Prostate gland (tissue), 2 donors: ENCODE data around the gene MICALL1. TPM values are rescaled to one million over a fixed set of nuclear protein-coding genes. Genes with fewer than 3 reads are reported as not detected.

Experiments
- DNase-seq: peaks from one replicate; pipeline ENCODE4 v3.0.0-alpha.2; 2019; ENCODE audit warnings: low spot score
- H3K27ac ChIP-seq, 2 donors: fragments of 200-600 bp; sonication (generic); 2 replicates each; pipeline ENCODE4 v1.5.1; 2017 to 2019
- H3K27me3 ChIP-seq: fragments of 200-600 bp; sonication (generic); replicated peaks from 2 replicates; pipeline ENCODE4 v1.5.1; 2019; ENCODE audit not compliant: insufficient read depth
- H3K36me3 ChIP-seq, 2 donors: fragments of 200-600 bp; sonication (generic); 1 replicate in 1 of 2; 2 replicates in 1 of 2; pipeline versions ENCODE4 v1.5.1 to v1.8.1; 2017 to 2019
- H3K4me1 ChIP-seq: fragments of 200-600 bp; sonication (generic); replicated peaks from 2 replicates; pipeline ENCODE4 v1.5.1; 2019
- H3K4me3 ChIP-seq, 2 donors: fragments of 200-600 bp; sonication (generic); 2 replicates each; pipeline ENCODE4 v1.5.1; 2017 to 2019
- H3K9me3 ChIP-seq: fragments of 200-600 bp; sonication (generic); 2 replicates; pipeline ENCODE4 v1.5.1; 2017
- POLR2A ChIP-seq: fragments of 450-650 bp; IDR thresholded peaks from one replicate; pipeline ENCODE4 v1.6.1; 2016; ENCODE audit warnings: antibody characterized with exemption, mild to moderate bottlenecking
- POLR2AphosphoS5 ChIP-seq: sonication (generic); formaldehyde crosslinking; IDR thresholded peaks from one replicate; pipeline ENCODE4 v1.6.1; 2017; ENCODE audit warnings: antibody characterized with exemption
- WGBS: methylation state at CpG from one replicate; pipeline ENCODE4 v1.1.5; 2018; 5-methylcytosine and 5-hydroxymethylcytosine counted together
- intact Hi-C: fragments of 100-400 bp; cut with DNase I; formaldehyde crosslinking; loops from one replicate; pipeline ENCODE4 v1.14.2; 2022
- total RNA-seq, 2 donors: library from RNA; depleted of rRNA; stranded (reverse); fragments of >200 nt; gene quantifications; one replicate each; pipeline ENCODE4 v1.1.0, GENCODE V29; 2016
- TF ChIP-seq, protein P1 (sequence below), 4 experiments: fragments of 200-600 bp in 2 of 4; fragments of 450-650 bp in 2 of 4; sonication (generic) in 2 of 4; IDR thresholded peaks; 1 replicate in 3 of 4; 2 replicates in 1 of 4; pipeline ENCODE4 v1.5.1; 2016 to 2019; ENCODE audit warnings: antibody characterized with exemption in 4 of 4, mild to moderate bottlenecking in 2 of 4, moderate library complexity in 2 of 4

Gene MICALL1
- total RNA-seq, 2 donors from 2014 or later, result 42.8 to 62.8 TPM

DNA sequence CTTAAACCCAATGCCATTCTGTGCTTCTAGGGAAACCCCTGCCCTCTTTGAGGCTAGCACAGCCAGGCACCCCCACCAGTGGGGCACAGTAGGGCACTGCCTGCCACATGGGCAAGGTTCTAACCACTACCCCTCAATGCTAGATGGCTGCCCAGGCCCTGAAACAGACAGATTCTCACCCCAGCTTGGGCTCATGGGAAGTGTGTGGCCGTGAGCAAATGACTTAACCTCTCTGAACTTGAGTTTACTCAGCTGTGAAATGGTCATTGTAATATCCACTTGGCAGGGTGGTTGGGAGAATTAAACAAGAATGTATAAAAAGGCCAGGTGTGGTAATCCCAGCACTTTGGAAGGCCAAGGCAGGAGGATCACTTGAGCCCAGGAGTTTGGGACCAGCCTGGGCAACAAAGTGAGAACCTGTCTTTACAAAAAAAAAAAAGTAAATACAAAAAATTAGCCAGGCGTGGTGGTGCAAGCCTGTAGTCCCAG, 24.9 kb downstream of the MICALL1 start:
- intact Hi-C loops, result no loop called here
- TF ChIP-seq, protein P1, sequence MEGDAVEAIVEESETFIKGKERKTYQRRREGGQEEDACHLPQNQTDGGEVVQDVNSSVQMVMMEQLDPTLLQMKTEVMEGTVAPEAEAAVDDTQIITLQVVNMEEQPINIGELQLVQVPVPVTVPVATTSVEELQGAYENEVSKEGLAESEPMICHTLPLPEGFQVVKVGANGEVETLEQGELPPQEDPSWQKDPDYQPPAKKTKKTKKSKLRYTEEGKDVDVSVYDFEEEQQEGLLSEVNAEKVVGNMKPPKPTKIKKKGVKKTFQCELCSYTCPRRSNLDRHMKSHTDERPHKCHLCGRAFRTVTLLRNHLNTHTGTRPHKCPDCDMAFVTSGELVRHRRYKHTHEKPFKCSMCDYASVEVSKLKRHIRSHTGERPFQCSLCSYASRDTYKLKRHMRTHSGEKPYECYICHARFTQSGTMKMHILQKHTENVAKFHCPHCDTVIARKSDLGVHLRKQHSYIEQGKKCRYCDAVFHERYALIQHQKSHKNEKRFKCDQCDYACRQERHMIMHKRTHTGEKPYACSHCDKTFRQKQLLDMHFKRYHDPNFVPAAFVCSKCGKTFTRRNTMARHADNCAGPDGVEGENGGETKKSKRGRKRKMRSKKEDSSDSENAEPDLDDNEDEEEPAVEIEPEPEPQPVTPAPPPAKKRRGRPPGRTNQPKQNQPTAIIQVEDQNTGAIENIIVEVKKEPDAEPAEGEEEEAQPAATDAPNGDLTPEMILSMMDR (IDR thresholded peaks at IDR 0.05), result no peak
- TF ChIP-seq POLR2A, result no peak
- TF ChIP-seq POLR2AphosphoS5, result no peak
- Histone ChIP-seq H3K27me3 (no peaks in the 10 kb centered on the region), H3K4me1 (peaks cover 17% of the 10 kb centered on the region), H3K27ac (no peak overlapping the region), H3K4me3 (no peak overlapping the region), H3K9me3 (no peaks in the 10 kb centered on the region), H3K36me3 (peaks cover 0 to 15% of the 10 kb centered on the region in 2 donors)
- 67% methylated on average over 2 of the region's 2 CpGs for WGBS
- no peak for DNase-seq

DNA sequence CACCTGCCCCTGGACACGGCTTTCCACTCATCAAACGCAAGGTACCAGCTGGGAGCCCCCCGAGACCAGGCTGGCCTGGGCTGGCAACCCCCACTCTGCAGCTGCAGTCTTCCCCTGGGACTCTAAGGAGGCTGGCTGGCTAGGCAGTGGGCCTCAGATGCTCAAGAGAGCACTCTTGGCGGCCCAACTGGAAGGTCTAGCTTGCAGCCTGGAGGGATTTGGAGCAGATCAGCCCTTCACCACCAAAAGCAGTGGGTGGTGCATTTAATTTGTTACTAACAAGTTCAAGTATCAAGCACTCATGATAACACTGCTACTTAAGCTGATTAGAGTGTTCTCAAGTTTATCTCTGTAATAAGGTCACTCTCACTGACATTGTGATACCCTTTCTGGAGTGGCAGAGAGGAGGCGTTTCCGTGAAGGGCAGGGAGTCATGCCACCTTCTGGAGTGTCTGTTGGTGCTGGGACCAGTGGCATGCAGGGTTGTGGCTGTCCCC, 25.8 kb downstream of the MICALL1 start:
- H3K27me3 ChIP-seq, result no peaks in the 10 kb centered on the region
- 79% methylated on average over 6 of the region's 6 CpGs for WGBS
- DNase-seq, result no peak
- intact Hi-C loops, result loop anchor here (1.0 to 2.0 kb wide), 2 partner anchors 25 to 43 kb away; partner anchors contain the start of gene MICALL1
- peaks cover 17% of the 10 kb centered on the region for H3K4me1 ChIP-seq
- no peak overlapping the region for H3K27ac ChIP-seq
- peaks cover 0 to 8% of the 10 kb centered on the region in 2 donors for H3K36me3 ChIP-seq
- H3K4me3 ChIP-seq, result no peak overlapping the region
- no peaks in the 10 kb centered on the region for H3K9me3 ChIP-seq
- TF ChIP-seq, protein P1 (IDR thresholded peaks at IDR 0.05), result no peak
- TF ChIP-seq POLR2AphosphoS5 (no peak), POLR2A (no peak)

DNA sequence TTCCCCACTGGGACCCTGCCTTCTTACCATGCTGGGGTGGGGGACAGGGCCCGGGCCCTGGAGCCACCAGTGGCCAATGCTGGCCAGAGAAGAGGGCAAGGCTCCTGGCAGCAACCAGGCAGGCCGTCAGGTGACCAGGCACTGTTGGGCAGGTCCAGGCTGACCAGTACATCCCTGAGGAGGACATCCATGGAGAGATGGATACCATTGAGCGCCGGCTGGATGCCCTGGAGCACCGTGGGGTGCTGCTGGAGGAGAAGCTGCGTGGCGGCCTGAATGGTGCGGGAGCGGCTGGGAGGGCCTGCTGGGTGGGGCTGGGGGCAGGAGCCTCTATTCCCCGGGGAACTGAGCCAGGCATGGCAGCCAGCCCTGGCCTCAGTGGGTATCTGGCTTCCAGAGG, 26.3 kb downstream of the MICALL1 start:
- H3K27ac ChIP-seq, result peak overlapping the region in 1 of 2 donors; percentile 64
- intact Hi-C loops, result loop anchor here (1.0 to 2.0 kb wide), 2 partner anchors 26 to 43 kb away; partner anchors contain the start of gene MICALL1
- no peak for DNase-seq
- no peaks in the 10 kb centered on the region for H3K27me3 ChIP-seq
- peaks cover 17% of the 10 kb centered on the region for H3K4me1 ChIP-seq
- TF ChIP-seq POLR2A (no peak), POLR2AphosphoS5 (no peak)
- TF ChIP-seq, protein P1 (IDR thresholded peaks at IDR 0.05), result no peak
- WGBS, result 86% methylated on average over 10 of the region's 10 CpGs
- no peaks in the 10 kb centered on the region for H3K9me3 ChIP-seq
- peaks cover 0 to 4% of the 10 kb centered on the region in 2 donors for H3K36me3 ChIP-seq
- H3K4me3 ChIP-seq, result no peak overlapping the region

DNA sequence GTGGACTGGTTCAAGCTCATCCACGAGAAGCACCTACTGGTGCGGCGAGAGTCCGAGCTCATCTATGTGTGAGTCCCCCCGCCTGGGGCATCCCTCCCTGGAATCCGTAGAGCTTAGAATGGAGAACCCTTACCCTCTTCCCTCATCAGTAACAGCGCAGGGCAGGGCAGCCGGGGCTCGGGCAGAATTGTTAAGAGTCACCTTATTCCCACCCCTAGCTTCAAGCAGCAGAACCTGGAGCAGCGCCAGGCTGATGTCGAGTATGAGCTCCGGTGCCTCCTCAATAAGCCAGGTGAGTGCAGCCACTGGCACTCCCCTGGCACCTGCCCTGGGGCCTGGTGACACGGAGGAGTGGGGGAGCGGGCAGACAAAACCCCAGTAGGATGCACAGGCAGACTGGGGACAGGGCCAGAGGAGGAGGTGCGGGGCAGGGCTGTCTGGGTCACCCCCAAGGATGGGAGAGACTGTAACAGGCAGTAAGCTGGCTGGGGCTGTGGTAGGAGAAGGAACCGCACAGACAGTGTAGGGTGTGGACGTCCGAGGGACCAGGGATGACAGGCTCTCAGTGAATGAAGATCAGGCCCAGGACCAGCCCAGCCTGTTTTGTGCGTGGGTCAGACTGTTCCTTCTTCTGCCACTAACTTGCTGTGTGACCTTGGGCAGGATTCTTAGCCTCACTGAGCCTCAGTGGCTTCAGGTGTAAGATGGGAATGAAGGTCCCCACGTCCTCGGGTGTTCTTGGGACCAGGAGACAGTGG, 26.9 kb downstream of the MICALL1 start:
- H3K9me3 ChIP-seq, result no peaks in the 10 kb centered on the region
- peaks cover 0 to 8% of the 10 kb centered on the region in 2 donors for H3K36me3 ChIP-seq
- H3K27me3 ChIP-seq, result no peaks in the 10 kb centered on the region
- intact Hi-C loops, result loop anchor here (1.0 to 2.0 kb wide), 2 partner anchors 26 to 44 kb away; partner anchors contain the start of gene MICALL1
- 63% methylated on average over 21 of the region's 21 CpGs for WGBS
- H3K4me3 ChIP-seq, result no peak overlapping the region
- DNase-seq, result no peak
- TF ChIP-seq, protein P1 (IDR thresholded peaks at IDR 0.05), result no peak
- TF ChIP-seq POLR2A, result no peak
- TF ChIP-seq POLR2AphosphoS5, result no peak
- peak overlapping the region; percentile 49 to 64 for H3K27ac ChIP-seq
- H3K4me1 ChIP-seq, result peaks cover 17% of the 10 kb centered on the region
